IMR-90 (cell line): ENCODE data around the gene NET1. TPM values are rescaled to one million over a fixed set of nuclear protein-coding genes. Genes with fewer than 3 reads are reported as not detected.

Experiments
- ATAC-seq: fragments of 200-7000 bp; cut with Tn5 transposase; 2 replicates; pipeline ENCODE4 v1.9.1; 2020; ENCODE audit warnings: low read depth, mild to moderate bottlenecking, moderate library complexity
- BruUV-seq: library from RNA; stranded (reverse); fragments of 400-500 nt; replicated peaks from 2 replicates; lab custom pipeline; 2021; lab: Mats Ljungman, UMichigan
- CTCF ChIA-PET: fragments of 300-600 bp; formaldehyde crosslinking; extraction: SDS; loops from one replicate; lab custom pipeline; 2021; ENCODE audit warnings: antibody characterized with exemption; lab: Yijun Ruan, JAX
- POLR2A ChIA-PET: fragments of 300-600 bp; sonication (Branson Sonifier 250); formaldehyde crosslinking; loops from one replicate; lab custom pipeline; 2022; ENCODE audit warnings: antibody characterized with exemption; ENCODE audit not compliant: unreplicated experiment; lab: Charles Lee
- DNase-seq: peaks from one replicate; pipeline ENCODE4 v3.0.0; 2013
- H2AFZ ChIP-seq: replicated peaks from 2 replicates; pipeline ENCODE3; 2013; ENCODE audit warnings: low read length, mild to moderate bottlenecking; ENCODE audit not compliant: poor library complexity
- H2AK5ac ChIP-seq: 2 replicates; pipeline ENCODE4 v1.6.1; 2013; ENCODE audit warnings: low read depth, low read length, inconsistent platforms
- H2AK9ac ChIP-seq: replicated peaks from 2 replicates; pipeline ENCODE3; 2013; ENCODE audit warnings: mild to moderate bottlenecking, low read depth, low read length, moderate library complexity; ENCODE audit not compliant: poor library complexity
- H2BK120ac ChIP-seq: 2 replicates; pipeline ENCODE4 v1.6.1; 2013; ENCODE audit warnings: low read depth, low read length, inconsistent platforms
- H2BK15ac ChIP-seq: 3 replicates; pipeline ENCODE4 v1.6.1; 2013; ENCODE audit warnings: low read depth, low read length, inconsistent platforms
- H2BK20ac ChIP-seq: 2 replicates; pipeline ENCODE4 v1.6.1; 2013; ENCODE audit warnings: low read depth, mild to moderate bottlenecking, inconsistent platforms, low read length, moderate library complexity
- H2BK5ac ChIP-seq: 2 replicates; pipeline ENCODE4 v1.6.1; 2013; ENCODE audit warnings: mild to moderate bottlenecking, low read depth, low read length, inconsistent platforms; ENCODE audit not compliant: poor library complexity, severe bottlenecking
- H3K14ac ChIP-seq: replicated peaks from 2 replicates; pipeline ENCODE4 v1.6.1; 2013; ENCODE audit warnings: low read depth, low read length, inconsistent platforms
- H3K18ac ChIP-seq: 2 replicates; pipeline ENCODE4 v1.6.1; 2013; ENCODE audit warnings: low read depth, low read length, control low read depth
- H3K23ac ChIP-seq: 2 replicates; pipeline ENCODE4 v1.6.1; 2013; ENCODE audit warnings: low read depth, low read length, inconsistent platforms
- H3K27ac ChIP-seq: 2 replicates; pipeline ENCODE4 v1.5.1; 2013; ENCODE audit warnings: mild to moderate bottlenecking, control low read depth, low read length; ENCODE audit not compliant: insufficient read depth
- H3K27me3 ChIP-seq: 2 replicates; pipeline ENCODE4 v1.6.1; 2013; ENCODE audit warnings: low read length; ENCODE audit not compliant: control insufficient read depth, insufficient read depth
- H3K36me3 ChIP-seq: 2 replicates; pipeline ENCODE4 v1.6.1; 2013; ENCODE audit warnings: low read length, mixed read lengths; ENCODE audit not compliant: control insufficient read depth, insufficient read depth
- H3K4ac ChIP-seq: 2 replicates; pipeline ENCODE4 v1.6.1; 2013; ENCODE audit warnings: low read depth, low read length, inconsistent platforms
- H3K4me1 ChIP-seq: 2 replicates; pipeline ENCODE4 v1.6.1; 2013; ENCODE audit warnings: low read length, mixed read lengths; ENCODE audit not compliant: control insufficient read depth, insufficient read depth
- H3K4me2 ChIP-seq: 2 replicates; pipeline ENCODE4 v1.6.1; 2013; ENCODE audit warnings: low read depth, mild to moderate bottlenecking, control low read depth, low read length, moderate library complexity
- H3K4me3 ChIP-seq: 2 replicates; pipeline ENCODE4 v1.5.1; 2013; ENCODE audit warnings: low read depth, mild to moderate bottlenecking, control low read depth, low read length, moderate library complexity; ENCODE audit not compliant: insufficient read depth
- H3K56ac ChIP-seq: 2 replicates; pipeline ENCODE4 v1.6.1; 2013; ENCODE audit warnings: low read length, inconsistent platforms; ENCODE audit not compliant: insufficient read depth; ENCODE audit errors: extremely low read depth
- H3K79me1 ChIP-seq, 2 experiments: 2 replicates each; pipeline ENCODE4 v1.6.1; 2013; ENCODE audit warnings: low read length in 2 of 2, inconsistent platforms in 1 of 2, low read depth in 1 of 2
- H3K9ac ChIP-seq: 2 replicates; pipeline ENCODE4 v1.6.1; 2013; ENCODE audit warnings: low read depth, low read length, control low read depth
- H3K9me1 ChIP-seq: 2 replicates; pipeline ENCODE4 v1.6.1; 2013; ENCODE audit warnings: low read length, inconsistent platforms; ENCODE audit not compliant: insufficient read depth
- H3K9me3 ChIP-seq: 2 replicates; pipeline ENCODE4 v1.6.1; 2013; ENCODE audit warnings: low read length; ENCODE audit not compliant: control insufficient read depth, insufficient read depth
- H4K20me1 ChIP-seq: 2 replicates; pipeline ENCODE4 v1.6.1; 2013; ENCODE audit warnings: low read length, inconsistent platforms; ENCODE audit not compliant: insufficient read depth
- H4K5ac ChIP-seq: 2 replicates; pipeline ENCODE4 v1.6.1; 2013; ENCODE audit warnings: mild to moderate bottlenecking, low read depth, low read length, control low read depth
- H4K8ac ChIP-seq, 2 experiments: 2 replicates each; pipeline ENCODE4 v1.6.1; 2013; ENCODE audit warnings: low read depth in 2 of 2, low read length in 2 of 2, control low read depth in 1 of 2, inconsistent platforms in 1 of 2
- H4K91ac ChIP-seq: 2 replicates; pipeline ENCODE4 v1.6.1; 2013; ENCODE audit warnings: low read depth, low read length, inconsistent platforms; ENCODE audit not compliant: insufficient read depth
- BHLHE40 ChIP-seq: fragments of 150-350 bp; IDR thresholded peaks from 2 replicates; pipeline ENCODE4 v1.6.1; 2016; ENCODE audit warnings: mild to moderate bottlenecking, low read depth, low read length
- FOS ChIP-seq: fragments of 150-350 bp; IDR thresholded peaks from 2 replicates; pipeline ENCODE4 v1.6.1; 2016; ENCODE audit warnings: low read depth, low read length
- MAFK ChIP-seq: IDR thresholded peaks from 2 replicates; pipeline ENCODE4 v1.6.1; 2012; ENCODE audit warnings: low read depth, low read length, improper control_type of control experiment
- MAZ ChIP-seq: IDR thresholded peaks from 2 replicates; pipeline ENCODE4 v1.6.1; 2012; ENCODE audit warnings: low read depth, mild to moderate bottlenecking, low read length, improper control_type of control experiment, moderate library complexity, borderline replicate concordance
- MXI1 ChIP-seq: IDR thresholded peaks from 2 replicates; pipeline ENCODE4 v1.6.1; 2012; ENCODE audit warnings: low read depth, mild to moderate bottlenecking, low read length, moderate library complexity, borderline replicate concordance
- NFE2L2 ChIP-seq: fragments of 150-350 bp; IDR thresholded peaks from 2 replicates; pipeline ENCODE4 v1.6.1; 2016; ENCODE audit warnings: low read depth, mild to moderate bottlenecking, low read length
- POLR2A ChIP-seq: IDR thresholded peaks from 2 replicates; pipeline ENCODE4 v1.6.1; 2012; ENCODE audit warnings: mild to moderate bottlenecking, low read depth, low read length
- RAD21 ChIP-seq: IDR thresholded peaks from 2 replicates; pipeline ENCODE4 v1.6.1; 2012; ENCODE audit warnings: low read length, improper control_type of control experiment
- RCOR1 ChIP-seq: IDR thresholded peaks from 2 replicates; pipeline ENCODE4 v1.6.1; 2012; ENCODE audit warnings: mild to moderate bottlenecking, low read length, improper control_type of control experiment; ENCODE audit not compliant: insufficient replicate concordance
- SMC3 ChIP-seq: fragments of 150-350 bp; IDR thresholded peaks from 2 replicates; pipeline ENCODE4 v1.6.1; 2016; ENCODE audit warnings: low read depth, mild to moderate bottlenecking, antibody characterized with exemption, low read length, moderate library complexity
- WGBS, 2 experiments: methylation state at CpG; one replicate each; pipeline versions ENCODE4 v1.1.5 to v1.1.7; 2013; ENCODE audit warnings: missing lambda C conversion rate in 2 of 2; ENCODE audit not compliant: insufficient read length in 1 of 2; ENCODE audit errors: extremely low coverage in 2 of 2; 5-methylcytosine and 5-hydroxymethylcytosine counted together
- dilution Hi-C: fragments of 300-500 bp; cut with HindIII; formaldehyde crosslinking; loops from one replicate; pipeline ENCODE4 v1.14.3; 2018; ENCODE audit warnings: low sequenced_read_pairs; ENCODE audit not compliant: unreplicated experiment
- in situ Hi-C: fragments of 300-500 bp; cut with MboI; formaldehyde crosslinking; loops from 3 replicates; pipeline ENCODE4 v1.14.3; 2019; ENCODE audit warnings: low sequenced_read_pairs, inconsistent platforms, mixed read lengths
- intact Hi-C: fragments of 100-400 bp; cut with micrococcal nuclease; formaldehyde crosslinking; loops from 2 replicates; pipeline ENCODE4 v1.10.0; 2022
- polyA plus RNA-seq, 3 experiments: library from polyadenylated mRNA; depleted of rRNA; stranded (reverse); fragments of >200 nt; gene quantifications; 2 replicates each; pipeline ENCODE4 v1.2.3, GENCODE V29; 2012; ENCODE audit warnings: low replicate concordance in 1 of 3
- total RNA-seq: library from RNA; depleted of rRNA; stranded (reverse); fragments of >200 nt; gene quantifications from 2 replicates; pipeline ENCODE4 v1.2.3, GENCODE V29; 2012
- TF ChIP-seq, protein P1 (sequence below): conservative IDR thresholded peaks from 2 replicates; pipeline ENCODE4 v1.5.1; 2012; ENCODE audit warnings: mild to moderate bottlenecking, low read depth, low read length, improper control_type of control experiment
- TF ChIP-seq, protein P2 (sequence below): fragments of 150-350 bp; IDR thresholded peaks from 2 replicates; pipeline ENCODE4 v1.6.1; 2017; ENCODE audit warnings: mild to moderate bottlenecking, antibody characterized with exemption, low read length, low read depth

NET1 gene
- total and polyA plus RNA-seq, 2 of the 4 experiments (the other 2 are of a cell fraction), result 20.0 to 54.7 TPM

DNA sequence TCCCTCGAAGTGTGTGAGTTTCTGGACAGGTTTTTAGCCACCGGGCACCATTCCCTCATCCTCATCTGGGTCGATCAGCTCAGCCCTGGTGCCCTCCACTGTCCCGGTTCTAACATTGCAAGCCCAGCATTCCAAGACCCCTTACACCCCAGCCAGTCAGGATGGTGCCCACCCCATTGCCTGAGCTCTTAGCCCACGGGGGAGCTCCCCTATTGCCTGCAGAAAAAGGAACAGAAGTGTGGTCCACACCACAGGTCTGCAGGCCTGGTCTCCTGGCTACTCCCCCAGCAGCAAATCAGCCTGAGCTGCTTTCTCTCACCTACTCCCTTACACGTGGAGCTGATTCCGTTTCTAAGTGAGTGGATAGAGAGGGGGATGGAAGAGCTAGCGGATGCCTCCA, 82.3 kb downstream of the NET1 start:
- TF ChIP-seq RCOR1 (no peak), MAFK (no peak), MAZ (no peak), BHLHE40 (no peak), SMC3 (no peak), NFE2L2 (no peak), RAD21 (no peak), FOS (no peak), POLR2A (no peak), MXI1 (no peak)
- TF ChIP-seq, protein P1, sequence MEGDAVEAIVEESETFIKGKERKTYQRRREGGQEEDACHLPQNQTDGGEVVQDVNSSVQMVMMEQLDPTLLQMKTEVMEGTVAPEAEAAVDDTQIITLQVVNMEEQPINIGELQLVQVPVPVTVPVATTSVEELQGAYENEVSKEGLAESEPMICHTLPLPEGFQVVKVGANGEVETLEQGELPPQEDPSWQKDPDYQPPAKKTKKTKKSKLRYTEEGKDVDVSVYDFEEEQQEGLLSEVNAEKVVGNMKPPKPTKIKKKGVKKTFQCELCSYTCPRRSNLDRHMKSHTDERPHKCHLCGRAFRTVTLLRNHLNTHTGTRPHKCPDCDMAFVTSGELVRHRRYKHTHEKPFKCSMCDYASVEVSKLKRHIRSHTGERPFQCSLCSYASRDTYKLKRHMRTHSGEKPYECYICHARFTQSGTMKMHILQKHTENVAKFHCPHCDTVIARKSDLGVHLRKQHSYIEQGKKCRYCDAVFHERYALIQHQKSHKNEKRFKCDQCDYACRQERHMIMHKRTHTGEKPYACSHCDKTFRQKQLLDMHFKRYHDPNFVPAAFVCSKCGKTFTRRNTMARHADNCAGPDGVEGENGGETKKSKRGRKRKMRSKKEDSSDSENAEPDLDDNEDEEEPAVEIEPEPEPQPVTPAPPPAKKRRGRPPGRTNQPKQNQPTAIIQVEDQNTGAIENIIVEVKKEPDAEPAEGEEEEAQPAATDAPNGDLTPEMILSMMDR, result no peak
- TF ChIP-seq, protein P2, sequence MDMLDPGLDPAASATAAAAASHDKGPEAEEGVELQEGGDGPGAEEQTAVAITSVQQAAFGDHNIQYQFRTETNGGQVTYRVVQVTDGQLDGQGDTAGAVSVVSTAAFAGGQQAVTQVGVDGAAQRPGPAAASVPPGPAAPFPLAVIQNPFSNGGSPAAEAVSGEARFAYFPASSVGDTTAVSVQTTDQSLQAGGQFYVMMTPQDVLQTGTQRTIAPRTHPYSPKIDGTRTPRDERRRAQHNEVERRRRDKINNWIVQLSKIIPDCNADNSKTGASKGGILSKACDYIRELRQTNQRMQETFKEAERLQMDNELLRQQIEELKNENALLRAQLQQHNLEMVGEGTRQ, result no peak
- Histone ChIP-seq H3K23ac (no peak overlapping the region), H3K4ac (no peak overlapping the region), H3K14ac (no peak overlapping the region), H3K4me2 (no peak overlapping the region), H3K18ac (no peak overlapping the region), H2BK20ac (no peak overlapping the region), H3K9me3 (peaks cover 4% of the 10 kb centered on the region), H3K27ac (no peak overlapping the region), H3K4me1 (no peaks in the 10 kb centered on the region), H3K56ac (no peak overlapping the region), H2AFZ (no peak overlapping the region), H3K36me3 (no peaks in the 10 kb centered on the region), H2AK9ac (no peak overlapping the region), H2BK5ac (no peak overlapping the region), H2AK5ac (no peak overlapping the region), H4K91ac (no peak overlapping the region), H2BK120ac (no peak overlapping the region), H3K27me3 (peaks cover 7% of the 10 kb centered on the region; the same call in 1 of the 2 replicates), H4K5ac (no peak overlapping the region), H3K9me1 (0 out of 2 replicates have a peak, but pooled peaks cover 5% of the 10 kb centered on the region), H2BK15ac (no peak overlapping the region), H3K79me1 (no peaks in the 10 kb centered on the region), H3K9ac (no peak overlapping the region), H4K8ac (no peak overlapping the region), H4K20me1 (no peaks in the 10 kb centered on the region), H3K4me3 (no peak overlapping the region)
- ATAC-seq (no peak), DNase-seq (no peak)
- 88% methylated on average over 5 of the region's 8 CpGs; no CpG with 5 or more reads in 1 of the 2 experiments for WGBS, 2 experiments
- in situ Hi-C loops, result no loop called here
- POLR2A ChIA-PET, result interaction anchor here (0.6 kb wide), 1 partner anchor 12 kb away, joined by 3 read pairs; no protein-coding TSS in a partner anchor
- CTCF ChIA-PET, result no interaction called here
- intact Hi-C loops, result no loop called here
- dilution Hi-C loops, result no loop called here
- no TSS peak for BruUV-seq
